ENCODE results near the gene MUC20.
"Not testable (repeated sequence)": the region's sequence is repeated elsewhere in the genome, so short reads cannot be mapped to it uniquely, and the experiment has no call there.

The MUC20 gene

DNA sequence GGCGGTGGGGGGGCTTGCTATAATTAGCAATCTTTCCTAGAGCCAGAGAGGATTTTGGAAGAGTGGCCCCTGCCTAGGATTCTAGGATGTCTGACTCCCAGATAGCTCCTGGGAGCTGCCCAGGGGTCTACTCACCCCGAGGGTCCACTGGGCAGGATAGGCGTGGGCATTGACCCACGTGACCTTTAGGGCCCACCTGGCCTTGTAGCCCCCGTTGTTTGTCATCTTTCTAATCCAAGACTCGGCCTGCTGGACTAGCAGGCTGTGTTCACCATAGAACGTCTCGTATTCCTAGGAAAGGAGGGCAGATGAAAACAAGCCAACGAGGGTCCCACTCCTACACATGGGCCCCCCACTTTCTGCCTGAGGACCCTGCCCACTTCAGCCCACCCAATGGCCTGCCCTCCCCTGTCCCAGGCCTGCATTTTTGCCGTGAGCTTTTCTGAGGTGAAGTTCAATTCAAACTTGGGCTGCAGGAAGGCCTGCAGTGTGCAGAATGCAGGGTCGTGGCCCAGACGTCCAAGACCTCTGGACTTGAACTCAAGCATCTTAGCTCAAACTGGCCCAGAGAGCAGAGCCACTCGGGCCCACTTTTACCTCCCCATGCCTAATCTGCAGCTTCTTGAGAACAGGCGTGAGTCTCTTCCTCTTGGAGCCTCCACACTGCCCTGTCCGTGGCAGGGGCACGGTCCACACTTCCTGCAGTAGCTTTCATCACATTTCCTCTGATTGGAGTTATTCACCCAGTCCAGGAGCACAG, 49.5 kb downstream of the MUC20 start:
- H3K4me1 ChIP-seq (ENCODE audit: control insufficient read depth in 1 of 2, insufficient read depth in 1 of 2, low read depth in 1 of 2, low read length in 1 of 2), result no peaks in the 10 kb centered on the region
- no peaks in the 10 kb centered on the region for H3K27me3 ChIP-seq
- no peaks in the 10 kb centered on the region for H3K36me3 ChIP-seq
- TF ChIP-seq, protein P1, sequence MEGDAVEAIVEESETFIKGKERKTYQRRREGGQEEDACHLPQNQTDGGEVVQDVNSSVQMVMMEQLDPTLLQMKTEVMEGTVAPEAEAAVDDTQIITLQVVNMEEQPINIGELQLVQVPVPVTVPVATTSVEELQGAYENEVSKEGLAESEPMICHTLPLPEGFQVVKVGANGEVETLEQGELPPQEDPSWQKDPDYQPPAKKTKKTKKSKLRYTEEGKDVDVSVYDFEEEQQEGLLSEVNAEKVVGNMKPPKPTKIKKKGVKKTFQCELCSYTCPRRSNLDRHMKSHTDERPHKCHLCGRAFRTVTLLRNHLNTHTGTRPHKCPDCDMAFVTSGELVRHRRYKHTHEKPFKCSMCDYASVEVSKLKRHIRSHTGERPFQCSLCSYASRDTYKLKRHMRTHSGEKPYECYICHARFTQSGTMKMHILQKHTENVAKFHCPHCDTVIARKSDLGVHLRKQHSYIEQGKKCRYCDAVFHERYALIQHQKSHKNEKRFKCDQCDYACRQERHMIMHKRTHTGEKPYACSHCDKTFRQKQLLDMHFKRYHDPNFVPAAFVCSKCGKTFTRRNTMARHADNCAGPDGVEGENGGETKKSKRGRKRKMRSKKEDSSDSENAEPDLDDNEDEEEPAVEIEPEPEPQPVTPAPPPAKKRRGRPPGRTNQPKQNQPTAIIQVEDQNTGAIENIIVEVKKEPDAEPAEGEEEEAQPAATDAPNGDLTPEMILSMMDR (IDR thresholded peaks at IDR 0.05), result no peak
- no peak overlapping the region for H3K27ac ChIP-seq
- no peak overlapping the region for H3K4me3 ChIP-seq (ENCODE audit: low read depth in 1 of 2, low read length in 1 of 2)
- no peaks in the 10 kb centered on the region for H3K9me3 ChIP-seq

DNA sequence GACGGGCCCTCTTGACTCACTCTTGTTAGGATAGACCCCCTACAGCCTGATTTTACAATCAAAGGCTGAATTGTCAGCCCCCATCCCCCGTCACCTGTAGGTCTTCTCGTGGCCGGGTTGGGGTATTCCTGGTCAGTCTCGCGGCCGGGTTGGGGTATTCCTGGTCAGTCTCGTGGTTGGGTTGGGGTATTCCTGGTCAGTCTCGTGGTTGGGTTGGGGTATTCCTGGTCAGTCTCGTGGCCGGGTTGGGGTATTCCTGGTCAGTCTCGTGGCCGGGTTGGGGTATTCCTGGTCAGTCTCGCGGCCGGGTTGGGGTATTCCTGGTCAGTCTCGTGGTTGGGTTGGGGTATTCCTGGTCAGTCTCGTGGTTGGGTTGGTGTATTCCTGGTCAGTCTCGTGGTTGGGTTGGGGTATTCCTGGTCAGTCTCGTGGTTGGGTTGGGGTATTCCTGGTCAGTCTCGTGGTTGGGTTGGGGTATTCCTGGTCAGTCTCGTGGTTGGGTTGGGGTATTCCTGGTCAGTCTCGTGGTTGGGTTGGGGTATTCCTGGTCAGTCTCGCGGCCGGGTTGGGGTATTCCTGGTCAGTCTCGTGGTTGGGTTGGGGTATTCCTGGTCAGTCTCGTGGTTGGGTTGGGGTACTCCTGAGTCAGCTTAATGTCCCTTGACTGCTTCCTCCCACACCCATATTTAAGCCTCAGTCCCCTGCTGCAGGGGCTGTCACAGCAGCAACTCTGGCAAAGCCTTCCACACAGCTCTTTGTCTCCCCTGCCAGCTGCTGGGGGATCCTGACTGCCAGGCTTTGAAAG, 50.3 kb downstream of the MUC20 start:
- H3K4me1 ChIP-seq (ENCODE audit: control insufficient read depth in 1 of 2, insufficient read depth in 1 of 2, low read depth in 1 of 2, low read length in 1 of 2); H3K4me3 ChIP-seq (ENCODE audit: low read depth in 1 of 2, low read length in 1 of 2): not testable (repeated sequence)

DNA sequence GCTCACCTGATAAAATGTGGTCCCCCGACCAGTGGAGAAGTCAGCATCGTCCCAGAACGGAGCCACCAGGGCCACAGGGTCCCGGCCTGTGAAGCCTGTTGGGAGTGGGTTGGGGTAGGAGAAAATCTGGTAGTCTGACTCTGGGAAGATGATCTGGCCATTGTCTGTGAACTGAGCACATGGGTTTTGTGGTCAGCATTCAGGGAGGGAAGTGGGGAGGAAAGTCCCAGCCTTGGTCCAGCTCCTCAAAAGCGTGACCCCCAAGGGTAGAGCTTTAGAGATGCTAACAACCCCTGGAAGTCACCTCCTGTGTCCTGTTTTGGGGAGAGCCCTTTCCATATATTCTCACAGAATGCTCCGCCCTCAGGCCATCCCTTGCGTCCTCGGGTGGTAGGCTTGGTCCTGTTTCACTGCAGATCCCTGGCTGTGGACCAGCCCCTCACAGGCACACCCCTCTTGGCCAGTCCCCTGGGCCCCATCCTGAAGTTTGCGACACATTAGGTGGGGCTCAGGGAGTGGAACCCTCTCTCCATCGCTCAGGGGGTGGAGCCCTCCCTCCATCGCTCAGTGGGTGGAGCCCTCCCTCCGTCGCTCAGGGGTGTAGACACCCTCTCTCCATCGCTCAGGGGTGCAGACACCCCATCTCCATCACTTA, 51.0 kb downstream of the MUC20 start:
- TF ChIP-seq, protein P1 (IDR thresholded peaks at IDR 0.05), result no peak
- Histone ChIP-seq H3K9me3 (no peaks in the 10 kb centered on the region), H3K4me1 (ENCODE audit: control insufficient read depth in 1 of 2, insufficient read depth in 1 of 2, low read depth in 1 of 2, low read length in 1 of 2) (no peaks in the 10 kb centered on the region), H3K36me3 (no peaks in the 10 kb centered on the region), H3K27me3 (no peaks in the 10 kb centered on the region), H3K27ac (no peak overlapping the region), H3K4me3 (ENCODE audit: low read depth in 1 of 2, low read length in 1 of 2) (no peak overlapping the region)

More for the DNA sequence above, 50.3 kb downstream of the MUC20 start:
- H3K27me3 ChIP-seq, H3K36me3 ChIP-seq, H3K27ac ChIP-seq, H3K9me3 ChIP-seq: not testable (repeated sequence)

DNA sequence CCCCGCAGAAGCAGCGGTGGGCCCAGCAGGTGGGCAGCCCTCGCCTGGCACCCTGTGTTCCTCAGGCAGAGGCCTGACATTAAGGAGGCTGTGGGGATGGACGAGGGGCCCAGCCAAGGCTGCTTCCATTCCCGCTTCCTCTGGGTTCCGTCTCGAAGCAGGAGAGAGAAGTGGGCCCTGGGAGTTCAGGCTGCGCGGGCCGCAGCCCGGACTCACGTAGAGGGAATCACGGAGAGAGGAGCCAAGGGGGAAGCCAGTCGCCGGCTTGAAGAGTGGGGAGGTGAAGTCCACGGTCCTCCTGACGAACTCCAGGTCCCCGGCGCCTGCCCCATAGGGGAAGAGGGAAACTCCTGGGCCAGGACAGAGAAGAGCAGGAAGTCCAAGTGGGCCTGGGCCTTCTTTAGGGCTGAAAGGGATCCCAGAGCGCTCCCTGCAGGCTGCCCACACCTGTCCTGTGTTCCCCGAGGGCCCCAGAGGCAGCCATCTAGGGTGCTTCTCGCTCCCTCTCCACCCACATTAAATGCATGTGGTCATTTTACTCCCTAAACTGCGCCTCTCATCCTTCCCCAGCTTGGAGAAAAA, 53.3 kb downstream of the MUC20 start:
- no peaks in the 10 kb centered on the region for H3K4me1 ChIP-seq (ENCODE audit: control insufficient read depth in 1 of 2, insufficient read depth in 1 of 2, low read depth in 1 of 2, low read length in 1 of 2)
- H3K27ac ChIP-seq, result no peak overlapping the region
- H3K4me3 ChIP-seq (ENCODE audit: low read depth in 1 of 2, low read length in 1 of 2), result no peak overlapping the region
- H3K9me3 ChIP-seq, result no peaks in the 10 kb centered on the region
- H3K27me3 ChIP-seq, result no peaks in the 10 kb centered on the region
- no peaks in the 10 kb centered on the region for H3K36me3 ChIP-seq
- TF ChIP-seq, protein P1 (IDR thresholded peaks at IDR 0.05), result no peak

- Histone ChIP-seq H3K36me3 (no peaks in the 10 kb centered on the region), H3K27me3 (no peaks in the 10 kb centered on the region), H3K27ac (no peak overlapping the region), H3K4me3 (ENCODE audit: low read depth in 1 of 2, low read length in 1 of 2) (no peak overlapping the region), H3K9me3 (no peaks in the 10 kb centered on the region), H3K4me1 (ENCODE audit: control insufficient read depth in 1 of 2, insufficient read depth in 1 of 2, low read depth in 1 of 2, low read length in 1 of 2) (no peaks in the 10 kb centered on the region)
- TF ChIP-seq, protein P1 (IDR thresholded peaks at IDR 0.05), result no peak
These were observed 54.1 kb downstream of the MUC20 start for GRCh38 chr3:195774917-195775316.

Data from neutrophil (primary cell).